Transverse colon (tissue), 4 donors: ENCODE results near the gene CDH13.

Experiments used
- CTCF ChIP-seq, 5 experiments: fragments of 200-600 bp in 3 of 5; fragments of 450-650 bp in 2 of 5; sonication (generic) in 3 of 5; IDR thresholded peaks; 1 replicate in 2 of 5; 2 replicates in 3 of 5; pipeline ENCODE4 v1.5.1; 2016 to 2017; ENCODE audit warnings: antibody characterized with exemption in 5 of 5, inconsistent platforms in 3 of 5, mild to moderate bottlenecking in 2 of 5, moderate library complexity in 1 of 5
- EP300 ChIP-seq: sonication (generic); formaldehyde crosslinking; IDR thresholded peaks from one replicate; pipeline ENCODE4 v1.6.1; 2017; ENCODE audit warnings: antibody characterized with exemption, low read depth
- POLR2A ChIP-seq: fragments of 450-650 bp; IDR thresholded peaks from one replicate; pipeline ENCODE4 v1.6.1; 2016; ENCODE audit warnings: antibody characterized with exemption, mild to moderate bottlenecking, moderate library complexity
- POLR2AphosphoS5 ChIP-seq, 3 donors: sonication (generic); formaldehyde crosslinking; IDR thresholded peaks; one replicate each; pipeline ENCODE4 v1.6.1; 2016; ENCODE audit warnings: antibody characterized with exemption in 3 of 3

- TF ChIP-seq CTCF (IDR thresholded peaks at IDR 0.05) (no peak), POLR2A (no peak), EP300 (no peak), POLR2AphosphoS5 (IDR thresholded peaks at IDR 0.05) (no peak)
These were observed 997.1 kb downstream of the CDH13 start for GRCh38 chr16:83623892-83624291.
